ENCODE data around the gene NHS. TPM values are rescaled to one million over a fixed set of nuclear protein-coding genes. Genes with fewer than 3 reads are reported as not detected.

Gene NHS
- total RNA-seq, 1 donor from 2014 or later, result 14.9 TPM

DNA sequence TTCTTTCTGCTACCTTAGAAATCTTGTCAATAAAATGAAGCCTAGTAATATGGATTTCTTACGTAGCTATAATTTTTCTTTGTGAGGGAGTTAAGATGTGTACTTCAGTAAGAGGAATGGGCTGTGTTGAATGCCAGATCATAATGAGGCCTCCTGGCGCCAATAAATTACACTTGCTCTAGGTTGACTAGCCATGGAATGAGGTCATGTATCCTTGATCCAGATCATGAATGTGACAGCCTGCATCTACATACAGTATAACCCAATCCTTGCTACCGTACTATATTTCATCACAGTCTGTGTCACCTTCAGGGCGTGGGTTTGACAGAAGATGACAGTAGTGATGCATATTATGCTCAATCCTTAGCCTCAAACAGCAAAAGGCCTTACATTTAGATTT lies 36.2 kb downstream of the NHS start:
- peaks cover 28% of the 10 kb centered on the region for H3K4me1 Mint-ChIP-seq (ENCODE audit: low read depth)

DNA sequence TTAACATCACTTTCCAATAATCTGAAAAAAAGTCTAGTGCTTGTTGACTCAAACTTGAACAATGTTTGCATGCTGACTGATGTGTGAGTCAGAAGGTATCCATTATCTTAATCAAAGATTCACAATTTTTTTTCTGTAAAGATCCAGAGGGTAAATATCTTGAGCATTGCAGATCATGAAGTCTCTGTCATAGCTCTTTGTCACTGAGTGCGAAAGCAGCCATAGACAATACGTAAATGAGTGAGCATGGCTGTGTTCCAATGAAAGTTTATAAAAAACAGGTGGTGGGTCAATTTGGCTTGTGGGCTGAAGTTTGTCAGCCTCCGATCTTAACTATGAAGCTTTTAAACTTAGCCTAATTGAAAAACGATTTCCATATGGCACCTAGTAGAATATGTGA lies 37.7 kb downstream of the NHS start:
- DNase-seq (ENCODE audit: low spot score), result no peak
- peaks cover 31% of the 10 kb centered on the region for H3K4me1 Mint-ChIP-seq (ENCODE audit: low read depth)
- H3K27ac Mint-ChIP-seq (ENCODE audit: unreplicated experiment), result no peak overlapping the region

More for the DNA sequence above, 36.2 kb downstream of the NHS start:
- DNase-seq (ENCODE audit: low spot score), result no peak
- no peak overlapping the region for H3K27ac Mint-ChIP-seq (ENCODE audit: unreplicated experiment)
- no peaks in the 10 kb centered on the region for H3K9me3 Mint-ChIP-seq (ENCODE audit: low read depth)
- H3K4me3 Mint-ChIP-seq (ENCODE audit: unreplicated experiment), result no peak overlapping the region
- TF ChIP-seq CTCF (IDR thresholded peaks at IDR 0.05), result no peak
- no peaks in the 10 kb centered on the region for H3K27me3 Mint-ChIP-seq (ENCODE audit: low read depth)
- no peaks in the 10 kb centered on the region for H3K36me3 Mint-ChIP-seq (ENCODE audit: low read depth)

GRCh38 chrX:17413228-17413627 lies 38.2 kb downstream of the NHS start:
- peaks cover 1% of the 10 kb centered on the region for H3K27me3 Mint-ChIP-seq (ENCODE audit: low read depth)
- peaks cover 31% of the 10 kb centered on the region for H3K4me1 Mint-ChIP-seq (ENCODE audit: low read depth)
- no peak overlapping the region for H3K4me3 Mint-ChIP-seq (ENCODE audit: unreplicated experiment)
- TF ChIP-seq CTCF (IDR thresholded peaks at IDR 0.05), result no peak
- no peak overlapping the region for H3K27ac Mint-ChIP-seq (ENCODE audit: unreplicated experiment)
- H3K36me3 Mint-ChIP-seq (ENCODE audit: low read depth), result no peaks in the 10 kb centered on the region
- H3K9me3 Mint-ChIP-seq (ENCODE audit: low read depth), result no peaks in the 10 kb centered on the region
- no peak for DNase-seq (ENCODE audit: low spot score)

More for the DNA sequence above, 37.7 kb downstream of the NHS start:
- H3K36me3 Mint-ChIP-seq (ENCODE audit: low read depth), result no peaks in the 10 kb centered on the region
- TF ChIP-seq CTCF (IDR thresholded peaks at IDR 0.05), result no peak
- no peaks in the 10 kb centered on the region for H3K9me3 Mint-ChIP-seq (ENCODE audit: low read depth)
- no peak overlapping the region for H3K4me3 Mint-ChIP-seq (ENCODE audit: unreplicated experiment)
- H3K27me3 Mint-ChIP-seq (ENCODE audit: low read depth), result peaks cover 1% of the 10 kb centered on the region

DNA sequence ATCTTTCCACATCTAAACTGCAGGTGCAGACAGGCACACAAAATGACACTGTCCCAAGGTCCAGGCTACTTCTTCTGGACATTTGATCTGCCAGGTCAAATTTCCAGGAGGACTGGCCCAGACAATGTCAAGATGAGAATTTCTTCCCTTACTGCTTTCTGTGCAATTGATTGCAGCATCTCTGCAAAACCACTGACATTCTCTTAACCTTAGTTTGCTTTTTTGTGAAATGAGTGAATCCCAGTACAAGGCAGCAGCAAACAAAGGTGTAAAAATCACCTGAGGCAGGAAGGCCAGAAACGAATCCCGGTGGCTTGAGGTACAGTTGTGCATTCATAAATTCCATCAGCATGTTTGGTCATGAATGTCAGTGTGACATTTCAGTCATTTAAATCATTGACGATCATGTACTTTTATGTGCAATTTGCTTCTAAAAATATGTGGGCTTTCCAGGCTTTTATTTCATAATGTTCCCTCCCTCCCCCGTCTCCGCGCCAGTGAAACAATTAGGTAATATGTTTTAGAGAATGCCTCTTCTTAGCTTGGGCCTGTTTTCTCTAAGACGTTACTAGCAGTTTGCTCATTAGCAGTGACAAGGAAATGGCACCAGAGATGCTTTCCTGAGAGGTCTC lies 39.1 kb downstream of the NHS start:
- Mint-ChIP-seq H3K36me3 (ENCODE audit: low read depth) (no peaks in the 10 kb centered on the region), H3K27me3 (ENCODE audit: low read depth) (peaks cover 1% of the 10 kb centered on the region), H3K9me3 (ENCODE audit: low read depth) (no peaks in the 10 kb centered on the region), H3K4me3 (ENCODE audit: unreplicated experiment) (no peak overlapping the region), H3K27ac (ENCODE audit: unreplicated experiment) (no peak overlapping the region), H3K4me1 (ENCODE audit: low read depth) (peaks cover 31% of the 10 kb centered on the region)
- TF ChIP-seq CTCF (IDR thresholded peaks at IDR 0.05), result no peak
- no peak for DNase-seq (ENCODE audit: low spot score)

DNA sequence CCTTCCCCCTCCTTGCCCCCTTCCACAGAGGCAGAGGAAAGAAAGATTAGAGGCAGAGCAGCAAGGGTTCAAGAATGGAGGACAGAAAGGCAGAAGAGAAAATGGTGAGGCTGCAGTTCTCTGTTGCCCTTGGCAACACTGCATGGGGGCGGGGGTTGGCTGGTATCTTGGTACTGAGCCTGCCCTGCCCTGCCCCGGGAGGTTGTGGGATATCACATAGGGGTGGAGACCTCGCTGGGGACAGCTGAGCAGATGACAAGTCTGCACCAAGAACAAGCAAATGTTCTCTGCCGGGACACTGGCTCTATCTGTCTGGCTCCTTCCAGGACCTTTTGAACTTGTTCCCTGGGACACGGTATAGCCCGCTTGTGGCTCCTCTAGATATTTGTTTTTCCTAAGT lies 39.8 kb downstream of the NHS start:
- Mint-ChIP-seq H3K4me1 (ENCODE audit: low read depth) (peaks cover 31% of the 10 kb centered on the region), H3K4me3 (ENCODE audit: unreplicated experiment) (no peak overlapping the region), H3K27ac (ENCODE audit: unreplicated experiment) (no peak overlapping the region), H3K9me3 (ENCODE audit: low read depth) (no peaks in the 10 kb centered on the region), H3K27me3 (ENCODE audit: low read depth) (peaks cover 1% of the 10 kb centered on the region), H3K36me3 (ENCODE audit: low read depth) (no peaks in the 10 kb centered on the region)
- TF ChIP-seq CTCF (IDR thresholded peaks at IDR 0.05), result no peak
- no peak for DNase-seq (ENCODE audit: low spot score)
